C4-2B (cell line): ENCODE data around the gene TCN1.

Experiments
- ZFX ChIP-seq: fragments of 450-650 bp; IDR thresholded peaks from 2 replicates; pipeline ENCODE4 v1.6.1; 2017
- TF ChIP-seq, protein P1 (sequence below): fragments of 450-650 bp; conservative IDR thresholded peaks from 2 replicates; pipeline ENCODE4 v1.5.1; 2017; ENCODE audit warnings: mild to moderate bottlenecking

DNA sequence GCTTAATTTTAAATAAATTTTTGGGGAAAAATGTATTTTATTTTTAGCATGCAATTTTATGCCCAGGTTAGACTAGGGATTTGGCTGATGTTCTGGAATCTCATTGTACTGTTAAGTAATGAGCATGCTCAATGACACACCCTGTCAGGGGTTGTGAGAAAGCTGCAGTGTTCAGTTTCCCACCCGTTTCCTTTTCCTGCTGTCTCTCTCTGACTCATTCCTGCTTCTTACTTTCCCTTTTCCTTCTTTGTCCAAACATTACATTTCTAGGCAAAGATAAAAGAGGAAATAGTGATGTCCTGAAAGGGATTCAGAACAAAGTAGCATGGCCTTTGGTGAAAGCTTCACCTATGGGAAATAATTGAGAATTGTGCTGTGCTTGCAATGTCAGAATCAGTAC lies 35.0 kb upstream of the TCN1 start:
- TF ChIP-seq, protein P1, sequence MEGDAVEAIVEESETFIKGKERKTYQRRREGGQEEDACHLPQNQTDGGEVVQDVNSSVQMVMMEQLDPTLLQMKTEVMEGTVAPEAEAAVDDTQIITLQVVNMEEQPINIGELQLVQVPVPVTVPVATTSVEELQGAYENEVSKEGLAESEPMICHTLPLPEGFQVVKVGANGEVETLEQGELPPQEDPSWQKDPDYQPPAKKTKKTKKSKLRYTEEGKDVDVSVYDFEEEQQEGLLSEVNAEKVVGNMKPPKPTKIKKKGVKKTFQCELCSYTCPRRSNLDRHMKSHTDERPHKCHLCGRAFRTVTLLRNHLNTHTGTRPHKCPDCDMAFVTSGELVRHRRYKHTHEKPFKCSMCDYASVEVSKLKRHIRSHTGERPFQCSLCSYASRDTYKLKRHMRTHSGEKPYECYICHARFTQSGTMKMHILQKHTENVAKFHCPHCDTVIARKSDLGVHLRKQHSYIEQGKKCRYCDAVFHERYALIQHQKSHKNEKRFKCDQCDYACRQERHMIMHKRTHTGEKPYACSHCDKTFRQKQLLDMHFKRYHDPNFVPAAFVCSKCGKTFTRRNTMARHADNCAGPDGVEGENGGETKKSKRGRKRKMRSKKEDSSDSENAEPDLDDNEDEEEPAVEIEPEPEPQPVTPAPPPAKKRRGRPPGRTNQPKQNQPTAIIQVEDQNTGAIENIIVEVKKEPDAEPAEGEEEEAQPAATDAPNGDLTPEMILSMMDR = no peak
- no peak for TF ChIP-seq ZFX
